Nephron progenitor cell (in vitro differentiated cells): ENCODE measurements around the gene SPARC.
"Not testable (repeated sequence)": the region's sequence is repeated elsewhere in the genome, so short reads cannot be mapped to it uniquely, and the experiment has no call there.

Source experiments
- DNase-seq: peaks from one replicate; pipeline ENCODE4 v3.0.0; 2021
- H3K27ac Mint-ChIP-seq: 2 replicates; pipeline ENCODE4 v1.8.0; 2021; ENCODE audit warnings: mild to moderate bottlenecking, moderate library complexity, mixed read lengths
- H3K27me3 Mint-ChIP-seq: 2 replicates; pipeline ENCODE4 v1.8.0; 2021; ENCODE audit warnings: mild to moderate bottlenecking, low read depth, mixed read lengths; ENCODE audit not compliant: poor library complexity
- H3K36me3 Mint-ChIP-seq: 2 replicates; pipeline ENCODE4 v1.8.0; 2021; ENCODE audit warnings: low read depth, mixed read lengths
- H3K4me1 Mint-ChIP-seq: 2 replicates; pipeline ENCODE4 v1.8.0; 2021; ENCODE audit warnings: mixed read lengths
- H3K4me3 Mint-ChIP-seq: 2 replicates; pipeline ENCODE4 v1.8.0; 2021; ENCODE audit warnings: mild to moderate bottlenecking, moderate library complexity, mixed read lengths
- H3K9me3 Mint-ChIP-seq: 2 replicates; pipeline ENCODE4 v1.8.0; 2021; ENCODE audit warnings: mild to moderate bottlenecking, moderate library complexity, mixed read lengths
- CTCF ChIP-seq: fragments of 200-600 bp; sonication (generic); IDR thresholded peaks from 2 replicates; pipeline ENCODE4 v1.5.0; 2021; ENCODE audit warnings: antibody characterized with exemption

SPARC gene

GRCh38 chr5:151686674-151687407 lies at the start of gene SPARC:
SPARC (minus strand) TSS chr5:151686915; CDS start chr5:151676188, 10,727 bp downstream.
- Mint-ChIP-seq H3K9me3 (no peaks in the 10 kb centered on the region), H3K27ac (peak within 1 kb of the TSS; percentile 98), H3K36me3 (peaks cover 8% of the 10 kb centered on the region), H3K4me1 (peaks cover 78% of the 10 kb centered on the region), H3K4me3 (peak within 1 kb of the TSS; percentile 94), H3K27me3 (peaks cover 7% of the 10 kb centered on the region)
- no peak for TF ChIP-seq CTCF
- DNase-seq, result peak; percentile 80

- Mint-ChIP-seq H3K9me3 (no peaks in the 10 kb centered on the region), H3K36me3 (no peaks in the 10 kb centered on the region), H3K27me3 (no peaks in the 10 kb centered on the region), H3K4me3 (no peak overlapping the region), H3K27ac (no peak overlapping the region), H3K4me1 (peaks cover 33% of the 10 kb centered on the region)
- no peak for TF ChIP-seq CTCF
- DNase-seq, result no peak
These were observed 48.9 kb upstream of the SPARC start for GRCh38 chr5:151735646-151736045.

GRCh38 chr5:151734064-151734408 lies 47.3 kb upstream of the SPARC start:
- H3K27ac Mint-ChIP-seq, result no peak overlapping the region
- TF ChIP-seq CTCF, result no peak
- peaks cover 5% of the 10 kb centered on the region for H3K36me3 Mint-ChIP-seq
- H3K9me3 Mint-ChIP-seq, result peaks cover 14% of the 10 kb centered on the region
- peaks cover 17% of the 10 kb centered on the region for H3K4me1 Mint-ChIP-seq
- no peak for DNase-seq
- H3K4me3 Mint-ChIP-seq, result no peak overlapping the region
- no peaks in the 10 kb centered on the region for H3K27me3 Mint-ChIP-seq

- Mint-ChIP-seq H3K4me3 (no peak overlapping the region), H3K9me3 (peaks cover 16% of the 10 kb centered on the region), H3K4me1 (peaks cover 16% of the 10 kb centered on the region), H3K27ac (no peak overlapping the region), H3K36me3 (peaks cover 5% of the 10 kb centered on the region), H3K27me3 (no peaks in the 10 kb centered on the region)
- DNase-seq, result no peak
- TF ChIP-seq CTCF, result no peak
These were observed 46.8 kb upstream of the SPARC start for GRCh38 chr5:151733358-151734063.

GRCh38 chr5:151730381-151730780 lies 43.7 kb upstream of the SPARC start:
- H3K9me3 Mint-ChIP-seq, result peaks cover 27% of the 10 kb centered on the region
- no peak overlapping the region for H3K27ac Mint-ChIP-seq
- H3K4me3 Mint-ChIP-seq, result no peak overlapping the region
- DNase-seq, result no peak
- peaks cover 10% of the 10 kb centered on the region for H3K4me1 Mint-ChIP-seq
- TF ChIP-seq CTCF, result no peak
- H3K27me3 Mint-ChIP-seq, result peaks cover 5% of the 10 kb centered on the region
- peaks cover 10% of the 10 kb centered on the region for H3K36me3 Mint-ChIP-seq

GRCh38 chr5:151729597-151729996 lies 42.9 kb upstream of the SPARC start:
- H3K27ac Mint-ChIP-seq, DNase-seq, H3K4me3 Mint-ChIP-seq, H3K27me3 Mint-ChIP-seq: not testable (repeated sequence)
- peaks cover 10% of the 10 kb centered on the region for H3K4me1 Mint-ChIP-seq
- peaks cover 27% of the 10 kb centered on the region for H3K9me3 Mint-ChIP-seq
- H3K36me3 Mint-ChIP-seq, result peaks cover 10% of the 10 kb centered on the region
